Osteoblast (primary cell): ENCODE measurements around the gene TMEM39B. TPM values are rescaled to one million over a fixed set of nuclear protein-coding genes. Genes with fewer than 3 reads are reported as not detected.
"Not testable (repeated sequence)": the region's sequence is repeated elsewhere in the genome, so short reads cannot be mapped to it uniquely, and the experiment has no call there.

Experiments
- DNase-seq: peaks from one replicate; pipeline ENCODE4 v3.0.0; 2011; ENCODE audit warnings: low spot score, mixed read lengths; ENCODE audit not compliant: insufficient read length; ENCODE audit errors: missing footprints
- H2AFZ ChIP-seq: 2 replicates; pipeline ENCODE4 v1.6.0; 2011; ENCODE audit warnings: mild to moderate bottlenecking, low read length
- H3K27ac ChIP-seq: 2 replicates; pipeline ENCODE4 v1.5.1; 2011; ENCODE audit warnings: mild to moderate bottlenecking, low read depth, low read length, moderate library complexity
- H3K27me3 ChIP-seq: 2 replicates; pipeline ENCODE4 v1.6.0; 2012; ENCODE audit warnings: mild to moderate bottlenecking, control low read depth, inconsistent platforms, low read length, moderate library complexity; ENCODE audit not compliant: insufficient read depth
- H3K36me3 ChIP-seq: 2 replicates; pipeline ENCODE4 v1.5.1; 2011; ENCODE audit warnings: mild to moderate bottlenecking, low read length, control low read depth, moderate library complexity; ENCODE audit not compliant: insufficient read depth
- H3K4me1 ChIP-seq: 2 replicates; pipeline ENCODE4 v1.5.1; 2011; ENCODE audit warnings: mild to moderate bottlenecking, low read length, control low read depth, moderate library complexity; ENCODE audit not compliant: insufficient read depth
- H3K4me2 ChIP-seq: 2 replicates; pipeline ENCODE4 v1.6.0; 2011; ENCODE audit warnings: mild to moderate bottlenecking, low read length; ENCODE audit not compliant: insufficient read depth
- H3K4me3 ChIP-seq: fragments of 200-600 bp; sonication (generic); 3 replicates; pipeline ENCODE4 v1.5.1; 2012; ENCODE audit warnings: mild to moderate bottlenecking, low read length, inconsistent platforms; ENCODE audit not compliant: insufficient read depth
- H3K79me2 ChIP-seq: 2 replicates; pipeline ENCODE4 v1.6.0; 2012; ENCODE audit warnings: mild to moderate bottlenecking, low read length, control low read depth, inconsistent platforms; ENCODE audit not compliant: insufficient read depth
- H3K9me3 ChIP-seq: 2 replicates; pipeline ENCODE4 v1.5.1; 2011; ENCODE audit warnings: low read depth, low read length, control low read depth
- H4K20me1 ChIP-seq: 2 replicates; pipeline ENCODE4 v1.6.0; 2012; ENCODE audit warnings: mild to moderate bottlenecking, low read length, control low read depth; ENCODE audit not compliant: insufficient read depth
- CTCF ChIP-seq: IDR thresholded peaks from 2 replicates; pipeline ENCODE4 v1.5.1; 2011; ENCODE audit warnings: mild to moderate bottlenecking, low read depth, low read length, moderate library complexity; ENCODE audit errors: extremely low read depth
- total RNA-seq: library from RNA; depleted of rRNA; stranded (reverse); fragments of >200 nt; gene quantifications from 2 replicates; pipeline ENCODE4 v1.2.3, GENCODE V29; 2012

The TMEM39B gene
- total RNA-seq, 1 donor = 4.7 TPM

GRCh38 chr1:32077451-32077850, 4.7 kb downstream of the TMEM39B start:
- H3K9me3 ChIP-seq = no peaks in the 10 kb centered on the region
- peaks cover 6% of the 10 kb centered on the region for H3K4me1 ChIP-seq
- H3K36me3 ChIP-seq = peaks cover 45% of the 10 kb centered on the region
- H3K27me3 ChIP-seq = no peaks in the 10 kb centered on the region
- no peak overlapping the region for H3K27ac ChIP-seq
- H3K79me2 ChIP-seq = peaks cover 34% of the 10 kb centered on the region
- no peak for TF ChIP-seq CTCF
- no peak overlapping the region for H2AFZ ChIP-seq
- no peak for DNase-seq
- no peak overlapping the region for H3K4me2 ChIP-seq
- no peak overlapping the region for H3K4me3 ChIP-seq
- H4K20me1 ChIP-seq = peaks cover 11% of the 10 kb centered on the region

GRCh38 chr1:32082022-32082421, 9.3 kb downstream of the TMEM39B start:
- Histone ChIP-seq H3K9me3 (no peaks in the 10 kb centered on the region), H3K4me1 (no peaks in the 10 kb centered on the region), H3K4me3 (no peak overlapping the region), H4K20me1 (peaks cover 5% of the 10 kb centered on the region), H3K4me2 (no peak overlapping the region), H3K27me3 (no peaks in the 10 kb centered on the region), H3K36me3 (peaks cover 51% of the 10 kb centered on the region), H3K79me2 (peaks cover 6% of the 10 kb centered on the region), H3K27ac (no peak overlapping the region), H2AFZ (no peak overlapping the region)
- TF ChIP-seq CTCF = no peak
- DNase-seq = no peak

- not testable (repeated sequence) for H3K27ac ChIP-seq, H3K9me3 ChIP-seq, H3K4me3 ChIP-seq, DNase-seq, H2AFZ ChIP-seq, H3K79me2 ChIP-seq, H3K4me2 ChIP-seq, H4K20me1 ChIP-seq, H3K4me1 ChIP-seq, H3K27me3 ChIP-seq
- peaks cover 36% of the 10 kb centered on the region for H3K36me3 ChIP-seq
These were observed 13.6 kb downstream of the TMEM39B start for GRCh38 chr1:32086381-32086780.

- no peaks in the 10 kb centered on the region for H3K4me1 ChIP-seq
- H4K20me1 ChIP-seq = no peaks in the 10 kb centered on the region
- peaks cover 45% of the 10 kb centered on the region for H3K36me3 ChIP-seq
- no peak overlapping the region for H2AFZ ChIP-seq
- no peak overlapping the region for H3K27ac ChIP-seq
- no peak for TF ChIP-seq CTCF
- no peaks in the 10 kb centered on the region for H3K79me2 ChIP-seq
- H3K4me2 ChIP-seq = no peak overlapping the region
- no peaks in the 10 kb centered on the region for H3K27me3 ChIP-seq
- no peaks in the 10 kb centered on the region for H3K9me3 ChIP-seq
- H3K4me3 ChIP-seq = no peak overlapping the region
- DNase-seq = no peak
These were observed 18.4 kb downstream of the TMEM39B start for GRCh38 chr1:32091176-32091575.
